ENCODE measurements around the gene CDK15. TPM values are rescaled to one million over a fixed set of nuclear protein-coding genes. Genes with fewer than 3 reads are reported as not detected.

CDK15 gene
- total RNA-seq, 1 donor from 2014 or later: 6.8 TPM

DNA sequence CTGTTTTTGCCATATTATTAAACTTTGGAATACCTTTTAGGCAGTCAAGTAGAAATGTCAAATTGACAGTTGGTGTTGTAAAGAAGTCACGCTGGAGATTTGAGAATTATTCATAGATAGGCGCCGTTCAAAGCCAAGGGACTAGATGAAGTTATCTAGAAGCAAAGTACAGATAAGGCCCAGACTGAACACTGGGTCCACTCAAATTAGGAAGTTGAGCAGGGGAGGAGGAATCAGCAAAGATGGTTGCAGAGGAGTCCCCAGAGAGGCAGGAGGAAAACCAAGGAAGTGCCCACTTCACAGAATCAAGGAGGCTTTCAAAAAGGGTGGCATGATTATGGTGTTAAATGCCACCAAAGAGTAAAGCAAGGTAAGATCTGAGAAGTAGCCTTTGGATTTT is 16.0 kb upstream of the CDK15 start:
- H3K27ac Mint-ChIP-seq: no peak overlapping the region
- DNase-seq (ENCODE audit: low spot score in 2 of 2, unreplicated experiment in 2 of 2): no peak
- H3K4me3 Mint-ChIP-seq: no peak overlapping the region
- H3K9me3 Mint-ChIP-seq: no peaks in the 10 kb centered on the region
- H3K27me3 Mint-ChIP-seq (ENCODE audit: low read depth): no peaks in the 10 kb centered on the region
- peaks cover 24% of the 10 kb centered on the region for H3K4me1 Mint-ChIP-seq
- H3K36me3 Mint-ChIP-seq: no peaks in the 10 kb centered on the region
- TF ChIP-seq, protein P1, sequence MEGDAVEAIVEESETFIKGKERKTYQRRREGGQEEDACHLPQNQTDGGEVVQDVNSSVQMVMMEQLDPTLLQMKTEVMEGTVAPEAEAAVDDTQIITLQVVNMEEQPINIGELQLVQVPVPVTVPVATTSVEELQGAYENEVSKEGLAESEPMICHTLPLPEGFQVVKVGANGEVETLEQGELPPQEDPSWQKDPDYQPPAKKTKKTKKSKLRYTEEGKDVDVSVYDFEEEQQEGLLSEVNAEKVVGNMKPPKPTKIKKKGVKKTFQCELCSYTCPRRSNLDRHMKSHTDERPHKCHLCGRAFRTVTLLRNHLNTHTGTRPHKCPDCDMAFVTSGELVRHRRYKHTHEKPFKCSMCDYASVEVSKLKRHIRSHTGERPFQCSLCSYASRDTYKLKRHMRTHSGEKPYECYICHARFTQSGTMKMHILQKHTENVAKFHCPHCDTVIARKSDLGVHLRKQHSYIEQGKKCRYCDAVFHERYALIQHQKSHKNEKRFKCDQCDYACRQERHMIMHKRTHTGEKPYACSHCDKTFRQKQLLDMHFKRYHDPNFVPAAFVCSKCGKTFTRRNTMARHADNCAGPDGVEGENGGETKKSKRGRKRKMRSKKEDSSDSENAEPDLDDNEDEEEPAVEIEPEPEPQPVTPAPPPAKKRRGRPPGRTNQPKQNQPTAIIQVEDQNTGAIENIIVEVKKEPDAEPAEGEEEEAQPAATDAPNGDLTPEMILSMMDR (IDR thresholded peaks at IDR 0.05; ENCODE audit: unreplicated experiment): no peak

DNA sequence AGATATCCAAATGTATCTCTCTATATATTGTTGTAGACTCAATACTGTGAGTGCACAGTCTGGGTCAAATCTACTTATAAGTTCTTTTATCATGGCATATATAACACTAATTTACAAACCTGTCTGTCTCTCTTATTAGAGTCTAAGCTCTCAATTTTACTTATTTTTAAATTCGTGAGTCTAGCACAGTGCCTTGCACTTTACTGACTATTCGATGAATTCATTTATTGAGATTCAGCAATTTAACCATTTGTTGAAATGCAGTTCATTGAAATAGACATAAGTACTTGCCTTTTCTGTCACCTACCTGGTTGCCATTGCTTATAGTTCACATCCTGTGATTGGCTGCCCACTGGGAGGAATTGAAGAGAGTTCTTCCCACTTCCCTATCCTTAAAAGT is 15.3 kb upstream of the CDK15 start:
- no peaks in the 10 kb centered on the region for H3K9me3 Mint-ChIP-seq
- H3K4me1 Mint-ChIP-seq: peaks cover 27% of the 10 kb centered on the region
- TF ChIP-seq, protein P1 (IDR thresholded peaks at IDR 0.05; ENCODE audit: unreplicated experiment): no peak
- no peak overlapping the region for H3K4me3 Mint-ChIP-seq
- no peaks in the 10 kb centered on the region for H3K27me3 Mint-ChIP-seq (ENCODE audit: low read depth)
- no peak for DNase-seq (ENCODE audit: low spot score in 2 of 2, unreplicated experiment in 2 of 2)
- no peaks in the 10 kb centered on the region for H3K36me3 Mint-ChIP-seq
- H3K27ac Mint-ChIP-seq: no peak overlapping the region

DNA sequence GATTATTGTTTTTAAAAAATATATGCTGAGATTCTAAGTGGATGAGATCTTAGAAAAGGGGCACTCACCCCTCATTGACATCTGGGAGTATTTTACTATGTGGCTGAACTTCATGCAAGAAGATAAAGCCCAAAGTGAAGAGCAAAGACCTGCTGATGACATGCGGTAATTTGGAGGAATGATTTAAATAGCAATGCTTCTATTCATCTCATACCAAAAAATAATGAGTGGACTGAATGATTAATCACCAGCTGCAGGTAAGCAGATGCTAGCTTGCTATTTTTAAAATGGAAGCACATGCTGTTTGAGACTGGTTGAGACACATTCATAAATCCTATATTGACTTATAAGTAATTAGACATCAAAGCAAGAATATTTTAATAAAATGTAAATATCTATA is 12.7 kb upstream of the CDK15 start:
- Mint-ChIP-seq H3K27ac (peak overlapping the region; percentile 9), H3K36me3 (no peaks in the 10 kb centered on the region), H3K4me3 (no peak overlapping the region), H3K4me1 (peaks cover 35% of the 10 kb centered on the region), H3K27me3 (ENCODE audit: low read depth) (no peaks in the 10 kb centered on the region), H3K9me3 (no peaks in the 10 kb centered on the region)
- DNase-seq (ENCODE audit: low spot score in 2 of 2, unreplicated experiment in 2 of 2): no peak
- TF ChIP-seq, protein P1 (IDR thresholded peaks at IDR 0.05; ENCODE audit: unreplicated experiment): no peak

DNA sequence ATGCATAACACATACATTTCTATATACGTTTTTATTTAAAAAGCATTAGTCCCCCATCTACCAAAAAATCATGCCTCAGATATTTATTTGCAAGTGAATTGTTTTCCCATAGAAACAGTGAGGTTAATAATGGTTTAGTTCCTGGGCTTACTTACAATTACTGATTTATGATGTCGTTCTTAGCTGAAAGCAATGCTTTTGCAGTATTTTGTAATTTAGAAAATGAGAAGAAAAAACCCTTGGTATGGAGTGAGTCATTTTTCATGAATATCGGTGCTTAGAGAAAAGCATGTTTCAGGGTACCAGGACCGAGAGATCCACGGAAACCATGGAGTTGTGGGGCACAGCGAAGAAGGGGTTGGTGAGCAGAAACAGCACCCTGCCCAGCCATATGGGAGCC is 12.0 kb upstream of the CDK15 start:
- TF ChIP-seq, protein P1 (IDR thresholded peaks at IDR 0.05; ENCODE audit: unreplicated experiment): no peak
- no peak for DNase-seq (ENCODE audit: low spot score in 2 of 2, unreplicated experiment in 2 of 2)
- Mint-ChIP-seq H3K27ac (no peak overlapping the region), H3K36me3 (no peaks in the 10 kb centered on the region), H3K9me3 (no peaks in the 10 kb centered on the region), H3K4me3 (no peak overlapping the region), H3K4me1 (peaks cover 31% of the 10 kb centered on the region), H3K27me3 (ENCODE audit: low read depth) (no peaks in the 10 kb centered on the region)

DNA sequence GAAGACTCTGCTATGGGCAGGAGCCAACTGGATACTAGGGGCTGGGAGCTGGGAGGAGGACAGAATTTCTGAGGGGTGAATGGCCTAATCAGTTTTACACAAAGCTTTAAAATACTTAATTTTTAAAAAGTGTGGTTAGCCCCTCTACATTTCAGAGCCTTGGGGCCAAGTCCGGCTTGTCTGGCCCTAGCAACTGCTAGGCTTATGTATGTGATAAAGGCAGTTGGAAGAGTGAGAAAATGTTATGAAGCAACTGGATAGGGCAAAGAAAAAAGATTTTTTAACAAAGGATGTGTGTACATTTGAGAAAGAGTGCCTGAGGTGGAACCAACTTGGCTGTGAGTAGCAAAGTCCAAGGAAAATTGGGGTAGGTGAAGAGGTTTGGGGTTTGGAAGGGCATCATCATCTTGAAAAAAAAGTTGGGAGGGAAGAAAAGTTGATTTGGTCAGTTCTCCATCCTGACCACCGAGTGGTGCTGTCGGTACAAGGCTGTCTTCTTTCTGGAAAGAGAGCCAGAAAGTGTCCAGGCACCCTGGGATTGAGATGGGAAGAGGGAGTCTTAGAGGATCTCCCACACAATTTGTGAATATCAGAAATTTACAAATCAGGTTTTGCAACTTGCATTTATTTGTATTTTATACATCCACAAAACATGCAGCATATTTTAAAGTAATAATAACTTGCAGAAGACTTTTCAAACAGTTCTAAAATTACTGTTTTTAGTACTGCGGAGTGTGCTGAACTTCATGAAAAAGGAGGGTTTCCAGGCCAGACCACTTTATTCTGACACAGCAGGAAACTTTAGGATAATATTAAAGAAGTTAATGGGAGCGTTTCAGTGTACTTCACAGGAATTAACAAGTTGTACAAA is 10.5 kb upstream of the CDK15 start:
- Mint-ChIP-seq H3K9me3 (no peaks in the 10 kb centered on the region), H3K36me3 (no peaks in the 10 kb centered on the region), H3K4me1 (peaks cover 28% of the 10 kb centered on the region), H3K27me3 (ENCODE audit: low read depth) (no peaks in the 10 kb centered on the region), H3K27ac (peak overlapping the region; percentile 23), H3K4me3 (no peak overlapping the region)
- TF ChIP-seq, protein P1 (IDR thresholded peaks at IDR 0.05; ENCODE audit: unreplicated experiment): peak; percentile 53
- DNase-seq (ENCODE audit: low spot score in 2 of 2, unreplicated experiment in 2 of 2): no peak
